Measurements from ENCODE around the gene PDHX. TPM values are rescaled to one million over a fixed set of nuclear protein-coding genes. Genes with fewer than 3 reads are reported as not detected.

PDHX gene
- total RNA-seq, 2 experiments from 2014 or later: 29.8 to 46.2 TPM

GRCh38 chr11:35035894-35036408 lies 119.5 kb downstream of the PDHX start:
- DNase-seq: no peak
- intact Hi-C loops (cut with DNase I, micrococcal nuclease): no loop called here
- peaks cover 80% of the 10 kb centered on the region for H3K4me1 Mint-ChIP-seq
- peaks cover 3% of the 10 kb centered on the region for H3K36me3 Mint-ChIP-seq (ENCODE audit: low read depth)
- peaks cover 13% of the 10 kb centered on the region for H3K9me3 Mint-ChIP-seq (ENCODE audit: low read depth)
- H3K27me3 Mint-ChIP-seq: peaks cover 2% of the 10 kb centered on the region
- CTCF ChIA-PET: interaction anchor here (0.8 to 2.0 kb wide), 3 partner anchors 20 to 52 kb away, joined by 3 to 5 read pairs (median 3); no protein-coding TSS in a partner anchor
- no peak overlapping the region for H3K4me3 Mint-ChIP-seq
- no peak overlapping the region for H3K27ac Mint-ChIP-seq
- POLR2A ChIA-PET: interaction anchor here (0.6 kb wide), 2 partner anchors 131 to 331 kb away, joined by 3 to 4 read pairs; no protein-coding TSS in a partner anchor
- ATAC-seq: no peak

GRCh38 chr11:35036639-35037038 lies 120.2 kb downstream of the PDHX start:
- ChIA-PET POLR2A (interaction anchor here (0.6 kb wide), 1 partner anchor 130 kb away, joined by 3 read pairs; no protein-coding TSS in a partner anchor), CTCF (interaction anchor here (0.7 to 2.0 kb wide), 2 partner anchors 33 to 51 kb away, joined by 3 to 5 read pairs; no protein-coding TSS in a partner anchor)
- H3K4me3 Mint-ChIP-seq: no peak overlapping the region
- peaks cover 13% of the 10 kb centered on the region for H3K9me3 Mint-ChIP-seq (ENCODE audit: low read depth)
- peaks cover 3% of the 10 kb centered on the region for H3K36me3 Mint-ChIP-seq (ENCODE audit: low read depth)
- peaks cover 79% of the 10 kb centered on the region for H3K4me1 Mint-ChIP-seq
- ATAC-seq (no peak), DNase-seq (no peak)
- H3K27ac Mint-ChIP-seq: peak overlapping the region; percentile 34
- intact Hi-C loops (cut with DNase I, micrococcal nuclease): no loop called here
- H3K27me3 Mint-ChIP-seq: peaks cover 2% of the 10 kb centered on the region

GRCh38 chr11:35038211-35038928 lies 122.0 kb downstream of the PDHX start:
- H3K9me3 Mint-ChIP-seq (ENCODE audit: low read depth): peaks cover 12% of the 10 kb centered on the region
- intact Hi-C loops (cut with DNase I, micrococcal nuclease): no loop called here
- peaks cover 3% of the 10 kb centered on the region for H3K36me3 Mint-ChIP-seq (ENCODE audit: low read depth)
- ChIA-PET POLR2A (no interaction called here), CTCF (interaction anchor here (0.7 to 1.2 kb wide), 2 partner anchors 9 to 165 kb away, joined by 3 to 5 read pairs; no protein-coding TSS in a partner anchor)
- H3K4me1 Mint-ChIP-seq: peaks cover 79% of the 10 kb centered on the region
- ATAC-seq (peak; percentile 27), DNase-seq (peak; percentile 69)
- no peak overlapping the region for H3K4me3 Mint-ChIP-seq
- no peak overlapping the region for H3K27ac Mint-ChIP-seq
- H3K27me3 Mint-ChIP-seq: peaks cover 2% of the 10 kb centered on the region

DNA sequence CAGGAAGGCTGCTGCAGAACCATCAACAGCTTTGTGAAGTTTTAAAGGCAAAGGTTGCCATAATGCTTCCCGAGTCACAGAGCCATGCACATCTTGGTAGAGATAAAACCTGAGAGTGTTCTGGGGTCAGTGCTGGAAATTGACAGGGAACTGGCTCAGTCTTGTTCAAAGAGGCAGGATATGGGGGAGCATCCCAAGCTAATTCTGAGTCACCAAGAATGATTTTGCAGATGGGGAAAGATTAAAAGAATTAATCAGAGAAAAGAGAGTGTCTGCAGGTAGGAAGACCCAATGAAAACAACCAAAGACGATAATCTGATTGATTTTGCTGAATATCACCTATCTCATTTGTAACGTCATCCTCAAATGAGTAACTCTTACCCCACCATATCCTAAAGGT lies 122.7 kb downstream of the PDHX start:
- no peak for DNase-seq
- intact Hi-C loops (cut with DNase I, micrococcal nuclease): no loop called here
- Mint-ChIP-seq H3K9me3 (ENCODE audit: low read depth) (peaks cover 12% of the 10 kb centered on the region), H3K4me3 (no peak overlapping the region), H3K27me3 (peaks cover 2% of the 10 kb centered on the region), H3K36me3 (ENCODE audit: low read depth) (peaks cover 3% of the 10 kb centered on the region), H3K27ac (peak overlapping the region; percentile 52), H3K4me1 (peaks cover 75% of the 10 kb centered on the region)
- CTCF ChIA-PET: interaction anchor here (1.2 kb wide), 1 partner anchor 10 kb away, joined by 5 read pairs; no protein-coding TSS in a partner anchor
- no peak for ATAC-seq
- POLR2A ChIA-PET: no interaction called here

GRCh38 chr11:35040221-35040942 lies 124.0 kb downstream of the PDHX start:
- Mint-ChIP-seq H3K4me3 (peak overlapping the region; percentile 79), H3K27me3 (peaks cover 2% of the 10 kb centered on the region), H3K9me3 (ENCODE audit: low read depth) (peaks cover 9% of the 10 kb centered on the region), H3K36me3 (ENCODE audit: low read depth) (peaks cover 5% of the 10 kb centered on the region), H3K4me1 (peaks cover 80% of the 10 kb centered on the region), H3K27ac (peak overlapping the region; percentile 98)
- intact Hi-C loops (cut with DNase I, micrococcal nuclease): loop anchor here (1.0 to 2.0 kb wide), 11 partner anchors 10 to 137 kb away; partner anchors contain the start of genes APIP (in 1 of the 2), CD44 (in 1 of the 2) and PDHX (in 1 of the 2)
- DNase-seq: peak; percentile 78
- ChIA-PET POLR2A (interaction anchor here (0.9 to 1.8 kb wide), 8 partner anchors 10 to 126 kb away, joined by 3 to 15 read pairs (median 6); no protein-coding TSS in a partner anchor), CTCF (interaction anchor here (0.6 to 2.3 kb wide), 12 partner anchors 9 to 351 kb away, joined by 3 to 9 read pairs (median 4); no protein-coding TSS in a partner anchor)
- ATAC-seq: peak; percentile 86

- H3K27me3 Mint-ChIP-seq: peaks cover 2% of the 10 kb centered on the region
- intact Hi-C loops (cut with DNase I, micrococcal nuclease): loop anchor here (2.0 kb wide), 2 partner anchors 26 to 124 kb away; partner anchors contain the start of genes APIP (in 1 of the 2) and PDHX (in 1 of the 2)
- POLR2A ChIA-PET: interaction anchor here (0.9 to 1.8 kb wide), 9 partner anchors 10 to 125 kb away, joined by 3 to 15 read pairs (median 4); no protein-coding TSS in a partner anchor
Measured at GRCh38 chr11:35041070-35041554, 124.7 kb downstream of the PDHX start.

GRCh38 chr11:35042224-35042623 lies 125.8 kb downstream of the PDHX start:
- peaks cover 6% of the 10 kb centered on the region for H3K9me3 Mint-ChIP-seq (ENCODE audit: low read depth)

More at GRCh38 chr11:35041070-35041554, 124.7 kb downstream of the PDHX start:
- Mint-ChIP-seq H3K36me3 (ENCODE audit: low read depth) (peaks cover 6% of the 10 kb centered on the region), H3K4me3 (peak overlapping the region; percentile 79), H3K27ac (peak overlapping the region; percentile 98), H3K4me1 (peaks cover 83% of the 10 kb centered on the region), H3K9me3 (ENCODE audit: low read depth) (peaks cover 9% of the 10 kb centered on the region)
- DNase-seq: no peak
- CTCF ChIA-PET: interaction anchor here (0.7 to 2.3 kb wide), 13 partner anchors 8 to 351 kb away, joined by 3 to 9 read pairs (median 4); no protein-coding TSS in a partner anchor
- no peak for ATAC-seq

GRCh38 chr11:35042913-35043312 lies 126.5 kb downstream of the PDHX start:
- H3K9me3 Mint-ChIP-seq (ENCODE audit: low read depth): peaks cover 2% of the 10 kb centered on the region
- H3K4me1 Mint-ChIP-seq: peaks cover 88% of the 10 kb centered on the region
- no peak overlapping the region for H3K27ac Mint-ChIP-seq
- H3K36me3 Mint-ChIP-seq (ENCODE audit: low read depth): peaks cover 7% of the 10 kb centered on the region
- ChIA-PET POLR2A (no interaction called here), CTCF (interaction anchor here (1.0 kb wide), 2 partner anchors 14 kb away, joined by 3 read pairs; no protein-coding TSS in a partner anchor)
- ATAC-seq (no peak), DNase-seq (no peak)
- intact Hi-C loops (cut with DNase I, micrococcal nuclease): no loop called here
- peaks cover under 1% of the 10 kb centered on the region for H3K27me3 Mint-ChIP-seq
- H3K4me3 Mint-ChIP-seq: no peak overlapping the region

More at GRCh38 chr11:35042224-35042623, 125.8 kb downstream of the PDHX start:
- ATAC-seq: no peak
- intact Hi-C loops (cut with DNase I, micrococcal nuclease): no loop called here
- Mint-ChIP-seq H3K4me1 (peaks cover 83% of the 10 kb centered on the region), H3K27me3 (peaks cover 2% of the 10 kb centered on the region), H3K27ac (no peak overlapping the region), H3K4me3 (no peak overlapping the region), H3K36me3 (ENCODE audit: low read depth) (peaks cover 6% of the 10 kb centered on the region)
- no peak for DNase-seq
- CTCF ChIA-PET: interaction anchor here (0.6 to 2.3 kb wide), 4 partner anchors 9 to 1100 kb away, joined by 3 to 9 read pairs (median 3); no protein-coding TSS in a partner anchor
- POLR2A ChIA-PET: no interaction called here

GRCh38 chr11:35043936-35044335 lies 127.5 kb downstream of the PDHX start:
- intact Hi-C loops (cut with DNase I, micrococcal nuclease): no loop called here
- H3K27me3 Mint-ChIP-seq: no peaks in the 10 kb centered on the region
- CTCF ChIA-PET: interaction anchor here (0.6 to 1.6 kb wide), 9 partner anchors 13 to 125 kb away, joined by 3 to 5 read pairs (median 3); no protein-coding TSS in a partner anchor
- POLR2A ChIA-PET: interaction anchor here (0.6 to 0.9 kb wide), 4 partner anchors 27 to 44 kb away, joined by 3 to 4 read pairs (median 4); no protein-coding TSS in a partner anchor
- peaks cover 88% of the 10 kb centered on the region for H3K4me1 Mint-ChIP-seq
- H3K36me3 Mint-ChIP-seq (ENCODE audit: low read depth): peaks cover 15% of the 10 kb centered on the region
- H3K27ac Mint-ChIP-seq: no peak overlapping the region
- no peak for ATAC-seq
- no peak overlapping the region for H3K4me3 Mint-ChIP-seq
- peaks cover 5% of the 10 kb centered on the region for H3K9me3 Mint-ChIP-seq (ENCODE audit: low read depth)
- DNase-seq: peak; percentile 40

- ChIA-PET CTCF (no interaction called here), POLR2A (interaction anchor here (0.6 to 1.3 kb wide), 3 partner anchors 95 to 169 kb away, joined by 3 to 7 read pairs (median 3); no protein-coding TSS in a partner anchor)
- peaks cover 7% of the 10 kb centered on the region for H3K9me3 Mint-ChIP-seq (ENCODE audit: low read depth)
- peak overlapping the region; percentile 72 for H3K4me3 Mint-ChIP-seq
- ATAC-seq (peak; percentile 63), DNase-seq (peak; percentile 72)
- intact Hi-C loops (cut with DNase I, micrococcal nuclease): loop anchor here in 1 of 2 experiments (1.0 kb wide), 1 partner anchor 38 kb away; no protein-coding TSS in a partner anchor
- H3K27me3 Mint-ChIP-seq: no peaks in the 10 kb centered on the region
- peaks cover 88% of the 10 kb centered on the region for H3K4me1 Mint-ChIP-seq
- peaks cover 26% of the 10 kb centered on the region for H3K36me3 Mint-ChIP-seq (ENCODE audit: low read depth)
- H3K27ac Mint-ChIP-seq: peak overlapping the region; percentile 97
Measured at GRCh38 chr11:35045236-35045820, 128.9 kb downstream of the PDHX start.

Data from activated CD4-positive, alpha-beta T cell treated with anti-CD3 and anti-CD28 coated beads for 36 hours (primary cell).